GM19023 (cell line): ENCODE measurements around the gene FAM174C.

Source experiments
- ATAC-seq: cut with Tn5 transposase; IDR thresholded peaks from one replicate; pipeline ENCODE4 v1.9.1; 2021; ENCODE audit warnings: mild to moderate bottlenecking, moderate library complexity; ENCODE audit not compliant: unreplicated experiment

FAM174C gene

GRCh38 chr19:1249990-1250436 lies 25.3 kb upstream of the FAM174C start:
- no peak for ATAC-seq

GRCh38 chr19:1250437-1251260 lies 24.7 kb upstream of the FAM174C start:
- no peak for ATAC-seq

- no peak for ATAC-seq
These were observed 23.8 kb upstream of the FAM174C start for GRCh38 chr19:1251330-1252220.

- ATAC-seq, result no peak
These were observed 23.0 kb upstream of the FAM174C start for GRCh38 chr19:1252221-1252820.

GRCh38 chr19:1252821-1253513 lies 22.4 kb upstream of the FAM174C start:
- ATAC-seq, result no peak

GRCh38 chr19:1253514-1254080 lies 21.7 kb upstream of the FAM174C start:
- ATAC-seq, result no peak

GRCh38 chr19:1254081-1254527 lies 21.2 kb upstream of the FAM174C start:
- ATAC-seq, result no peak

- no peak for ATAC-seq
These were observed 20.7 kb upstream of the FAM174C start for GRCh38 chr19:1254530-1255185.

GRCh38 chr19:1255186-1256161 lies 19.9 kb upstream of the FAM174C start:
- ATAC-seq, result no peak

- no peak for ATAC-seq
These were observed 18.5 kb upstream of the FAM174C start for GRCh38 chr19:1256646-1257474.

- no peak for ATAC-seq
These were observed 17.7 kb upstream of the FAM174C start for GRCh38 chr19:1257475-1258162.

GRCh38 chr19:1258163-1258492 lies 17.2 kb upstream of the FAM174C start:
- ATAC-seq, result no peak

- no peak for ATAC-seq
These were observed 16.6 kb upstream of the FAM174C start for GRCh38 chr19:1258707-1259205.

- ATAC-seq, result peak; percentile 30
These were observed 16.0 kb upstream of the FAM174C start for GRCh38 chr19:1259206-1259875.

GRCh38 chr19:1259876-1260748 lies 15.2 kb upstream of the FAM174C start:
- peak; percentile 3 for ATAC-seq
